Memory B cell (primary cell): ENCODE data around the gene CRIP1.

Experiments
- ATAC-seq: fragments of 150-1000 bp; cut with Tn5 transposase; 2 replicates; pipeline ENCODE4 v1.10.0; 2021; ENCODE audit warnings: low read depth, mild to moderate bottlenecking, moderate library complexity
- DNase-seq, 2 donors: peaks; one replicate each; pipeline ENCODE4 v3.0.0; 2022; ENCODE audit warnings: low spot score in 2 of 2
- H3K27ac Mint-ChIP-seq: one replicate; pipeline ENCODE4 v1.8.0; 2022; ENCODE audit warnings: mild to moderate bottlenecking, moderate library complexity, mixed read lengths
- H3K27me3 Mint-ChIP-seq: one replicate; pipeline ENCODE4 v1.8.0; 2022; ENCODE audit warnings: mixed read lengths
- H3K36me3 Mint-ChIP-seq: one replicate; pipeline ENCODE4 v1.8.0; 2022; ENCODE audit warnings: mild to moderate bottlenecking, mixed read lengths
- H3K4me1 Mint-ChIP-seq: one replicate; pipeline ENCODE4 v1.8.0; 2022; ENCODE audit warnings: mixed read lengths
- H3K4me3 Mint-ChIP-seq: one replicate; pipeline ENCODE4 v1.8.0; 2022; ENCODE audit warnings: mild to moderate bottlenecking, moderate library complexity, mixed read lengths
- H3K9me3 Mint-ChIP-seq: one replicate; pipeline ENCODE4 v1.8.0; 2022; ENCODE audit warnings: mixed read lengths

Gene CRIP1

GRCh38 chr14:105495101-105495989 lies 8.7 kb downstream of the CRIP1 start:
- H3K27ac Mint-ChIP-seq, result no peak overlapping the region
- H3K4me1 Mint-ChIP-seq, result peaks cover 4% of the 10 kb centered on the region
- no peaks in the 10 kb centered on the region for H3K27me3 Mint-ChIP-seq
- no peaks in the 10 kb centered on the region for H3K36me3 Mint-ChIP-seq
- DNase-seq (peak in 1 of 2 donors; percentile 22), ATAC-seq (no peak)
- no peak overlapping the region for H3K4me3 Mint-ChIP-seq
- H3K9me3 Mint-ChIP-seq, result no peaks in the 10 kb centered on the region

DNA sequence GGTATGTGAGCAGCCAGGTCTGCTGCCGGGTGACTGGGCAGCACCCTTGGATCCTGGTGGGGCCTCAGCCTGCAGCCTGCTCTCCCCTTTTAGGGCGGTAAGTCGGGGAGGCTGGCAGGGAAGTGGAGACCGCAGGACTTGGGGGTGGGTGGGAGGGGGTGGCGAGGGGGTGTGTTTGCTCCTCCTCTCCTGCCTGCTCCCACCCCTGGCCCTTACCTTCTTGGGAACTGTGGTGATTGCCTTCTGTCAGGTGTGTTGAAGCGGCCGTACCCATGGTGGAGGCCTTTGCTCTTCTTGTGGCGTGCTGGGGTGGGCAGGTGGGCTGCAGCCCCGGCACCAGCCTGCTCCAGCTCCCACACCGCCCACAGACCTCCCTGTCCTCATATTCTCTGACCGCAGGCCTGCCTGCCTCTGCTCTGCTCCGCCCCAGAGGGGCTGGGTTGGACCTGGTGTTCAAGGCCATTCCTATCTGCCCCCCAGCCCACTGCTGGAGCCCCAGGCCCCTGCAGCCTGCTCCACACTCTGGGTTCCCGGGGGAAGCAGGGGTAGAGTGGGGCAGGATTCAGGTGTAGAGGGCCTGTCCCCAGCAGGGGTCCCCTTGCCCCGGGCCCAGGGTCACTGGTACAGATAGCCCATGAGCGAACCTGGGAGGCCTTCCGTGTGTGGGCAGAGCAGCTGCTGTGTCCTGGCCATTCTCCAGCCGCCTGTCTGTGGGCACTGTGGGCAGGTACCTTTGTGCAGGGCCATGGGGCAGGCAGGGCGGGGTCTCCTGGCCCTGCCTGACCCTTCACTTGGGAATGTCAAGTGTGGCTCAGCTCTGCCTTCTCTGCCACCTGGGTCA lies 9.5 kb downstream of the CRIP1 start:
- Mint-ChIP-seq H3K4me1 (peaks cover 4% of the 10 kb centered on the region), H3K27me3 (no peaks in the 10 kb centered on the region), H3K36me3 (no peaks in the 10 kb centered on the region), H3K9me3 (no peaks in the 10 kb centered on the region), H3K27ac (no peak overlapping the region), H3K4me3 (no peak overlapping the region)
- no peak for ATAC-seq
- DNase-seq, result peak in 1 of 2 donors; percentile 24

GRCh38 chr14:105496831-105497591 lies 10.3 kb downstream of the CRIP1 start:
- no peak overlapping the region for H3K4me3 Mint-ChIP-seq
- H3K4me1 Mint-ChIP-seq, result no peaks in the 10 kb centered on the region
- H3K27ac Mint-ChIP-seq, result no peak overlapping the region
- DNase-seq (peak in 1 of 2 donors; percentile 20), ATAC-seq (no peak)
- no peaks in the 10 kb centered on the region for H3K27me3 Mint-ChIP-seq
- no peaks in the 10 kb centered on the region for H3K9me3 Mint-ChIP-seq
- H3K36me3 Mint-ChIP-seq, result no peaks in the 10 kb centered on the region

GRCh38 chr14:105497671-105498429 lies 11.2 kb downstream of the CRIP1 start:
- ATAC-seq (no peak), DNase-seq (no peak)
- no peaks in the 10 kb centered on the region for H3K9me3 Mint-ChIP-seq
- peaks cover 4% of the 10 kb centered on the region for H3K27me3 Mint-ChIP-seq
- H3K4me1 Mint-ChIP-seq, result no peaks in the 10 kb centered on the region
- no peak overlapping the region for H3K4me3 Mint-ChIP-seq
- H3K36me3 Mint-ChIP-seq, result no peaks in the 10 kb centered on the region
- peak overlapping the region; percentile 79 for H3K27ac Mint-ChIP-seq

DNA sequence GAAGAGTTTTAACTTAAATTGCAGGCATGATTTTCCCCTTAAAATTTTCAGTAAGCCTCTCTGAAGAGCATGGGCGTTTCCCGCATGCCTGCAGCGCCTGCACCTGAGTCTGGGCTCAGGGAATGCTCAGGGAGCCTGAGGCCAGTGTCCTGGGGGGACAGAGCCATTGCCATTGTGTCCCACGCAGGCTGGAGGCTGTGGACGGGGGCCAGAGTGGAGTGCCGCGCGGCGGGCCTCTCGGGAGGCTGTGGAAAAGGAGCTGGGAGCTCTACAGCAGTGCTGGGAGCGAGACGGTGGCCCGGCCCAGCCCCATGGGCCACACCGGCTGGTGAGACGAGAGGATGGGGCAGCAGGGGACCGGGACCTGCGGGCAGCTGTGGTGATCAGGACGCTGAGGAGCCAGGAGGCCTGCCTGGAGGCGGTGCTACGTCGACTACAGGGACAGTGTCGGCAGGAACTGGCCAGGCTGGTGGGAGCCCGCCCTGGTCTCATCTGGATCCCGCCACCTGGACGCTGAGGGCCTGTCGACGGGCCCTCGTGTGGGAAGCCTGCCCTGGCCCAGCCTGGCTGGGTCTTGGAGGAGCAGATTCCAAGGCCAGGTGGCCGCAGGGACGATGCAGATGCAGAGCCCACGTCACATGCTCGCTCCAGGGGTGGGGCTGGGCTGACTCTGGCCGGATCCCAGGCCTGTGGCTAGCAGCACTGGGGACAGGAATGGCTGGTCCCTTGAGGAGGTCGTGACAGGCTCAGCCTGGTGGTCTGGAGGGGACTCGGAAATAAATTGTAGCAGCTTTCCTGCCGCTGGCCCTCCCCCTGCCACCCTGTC lies 12.0 kb downstream of the CRIP1 start:
- Mint-ChIP-seq H3K27ac (peak overlapping the region; percentile 79), H3K4me3 (no peak overlapping the region), H3K36me3 (no peaks in the 10 kb centered on the region), H3K4me1 (no peaks in the 10 kb centered on the region), H3K27me3 (peaks cover 5% of the 10 kb centered on the region), H3K9me3 (no peaks in the 10 kb centered on the region)
- ATAC-seq (no peak), DNase-seq (no peak)

DNA sequence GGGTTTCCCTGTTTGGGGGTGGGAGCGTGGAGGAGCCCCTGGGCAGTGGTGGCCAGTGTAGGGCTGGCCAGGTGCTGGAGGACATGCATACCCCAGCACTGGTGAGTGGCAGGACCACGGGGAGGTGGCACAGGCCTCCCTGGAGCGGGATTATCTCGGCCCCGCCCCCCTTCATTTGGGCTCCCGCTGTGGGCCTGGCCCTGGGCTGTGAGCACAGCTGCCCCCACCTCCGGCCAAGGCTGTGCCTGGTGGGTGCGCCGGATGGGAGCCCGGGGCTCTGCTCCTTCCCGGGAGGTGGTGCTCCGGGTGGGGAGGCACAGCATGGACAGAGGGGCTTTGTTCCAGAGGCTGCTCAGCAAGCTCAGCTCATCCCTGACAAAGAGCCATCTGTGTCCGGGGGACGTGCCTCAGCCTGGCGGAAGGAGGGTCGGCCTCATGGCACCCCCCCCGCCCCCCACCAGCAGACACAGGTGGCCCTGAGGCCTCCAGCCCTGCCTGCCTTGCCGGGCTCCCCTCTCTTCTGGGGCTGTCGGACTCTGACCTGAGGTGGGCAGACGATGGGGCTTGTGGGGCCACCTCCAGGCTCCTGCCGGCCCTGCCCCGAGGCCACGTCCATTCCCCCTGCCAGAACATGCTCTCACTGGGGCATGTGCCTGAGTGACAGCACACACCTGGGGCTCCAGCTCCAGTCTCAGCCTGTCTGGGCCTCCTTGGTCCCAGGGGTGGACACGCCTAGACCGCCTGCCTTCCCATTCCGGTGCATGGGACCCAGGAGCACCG lies 12.8 kb downstream of the CRIP1 start:
- no peaks in the 10 kb centered on the region for H3K4me1 Mint-ChIP-seq
- no peaks in the 10 kb centered on the region for H3K36me3 Mint-ChIP-seq
- H3K4me3 Mint-ChIP-seq, result no peak overlapping the region
- no peaks in the 10 kb centered on the region for H3K9me3 Mint-ChIP-seq
- DNase-seq (no peak), ATAC-seq (peak; percentile 4)
- peak overlapping the region; percentile 79 for H3K27ac Mint-ChIP-seq
- peaks cover 5% of the 10 kb centered on the region for H3K27me3 Mint-ChIP-seq

DNA sequence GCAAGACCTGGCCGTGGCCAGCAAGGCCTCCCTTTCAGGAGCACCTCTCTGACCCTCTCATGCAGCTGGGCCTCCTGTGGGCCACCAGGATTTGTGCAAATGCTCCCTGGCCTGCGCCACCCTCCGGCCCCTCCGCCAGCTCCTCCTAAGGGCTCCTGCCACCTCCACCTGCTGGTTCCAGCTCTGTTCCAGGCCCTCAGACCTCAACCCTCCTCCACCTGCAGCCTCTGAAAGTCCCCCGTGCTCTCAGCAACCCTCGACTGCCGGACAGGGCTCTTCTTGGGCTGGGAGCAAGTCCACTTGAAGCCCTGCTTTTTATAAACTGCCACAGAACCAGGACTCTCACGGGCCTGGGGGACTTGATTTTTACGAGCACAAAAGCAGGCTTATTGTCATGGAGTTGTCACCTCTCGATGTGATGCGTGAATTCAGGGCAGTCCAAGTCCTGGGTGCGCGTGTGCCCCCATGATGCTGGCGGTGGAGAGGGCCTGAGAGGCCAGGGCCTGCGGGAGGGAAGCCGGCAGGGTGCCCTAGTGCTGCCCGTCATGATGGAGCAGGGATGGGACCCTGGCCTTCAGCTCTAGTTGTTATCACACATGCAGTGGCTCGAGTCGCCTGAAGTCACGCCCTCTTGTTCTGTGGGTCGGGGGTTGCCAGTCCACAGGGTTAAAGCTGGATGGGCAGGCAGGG lies 13.5 kb downstream of the CRIP1 start:
- no peaks in the 10 kb centered on the region for H3K4me1 Mint-ChIP-seq
- DNase-seq (no peak), ATAC-seq (no peak)
- no peak overlapping the region for H3K4me3 Mint-ChIP-seq
- peak overlapping the region; percentile 46 for H3K27ac Mint-ChIP-seq
- no peaks in the 10 kb centered on the region for H3K9me3 Mint-ChIP-seq
- H3K27me3 Mint-ChIP-seq, result peaks cover 5% of the 10 kb centered on the region
- H3K36me3 Mint-ChIP-seq, result no peaks in the 10 kb centered on the region

DNA sequence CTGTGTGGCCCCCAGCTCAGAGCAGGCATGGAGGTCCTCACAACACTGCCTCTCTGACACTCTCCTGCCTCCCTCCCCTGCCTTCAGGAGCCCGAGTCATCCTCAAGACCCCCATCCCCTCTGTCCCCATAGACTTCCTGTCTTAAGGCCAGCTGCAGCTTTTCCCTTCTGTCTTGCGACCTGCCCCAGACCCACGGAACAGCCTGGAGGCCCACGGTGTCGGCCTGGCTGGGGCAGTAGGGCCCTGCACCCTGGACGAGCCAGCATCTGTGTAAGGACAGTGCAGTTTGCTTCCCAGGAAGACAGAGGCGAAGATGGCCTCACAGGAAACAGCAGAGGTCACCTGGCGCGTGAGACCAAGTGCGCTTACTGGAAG lies 14.0 kb downstream of the CRIP1 start:
- ATAC-seq (no peak), DNase-seq (no peak)
- H3K4me3 Mint-ChIP-seq, result no peak overlapping the region
- H3K27me3 Mint-ChIP-seq, result peaks cover 5% of the 10 kb centered on the region
- peak overlapping the region; percentile 46 for H3K27ac Mint-ChIP-seq
- no peaks in the 10 kb centered on the region for H3K4me1 Mint-ChIP-seq
- no peaks in the 10 kb centered on the region for H3K36me3 Mint-ChIP-seq
- no peaks in the 10 kb centered on the region for H3K9me3 Mint-ChIP-seq

DNA sequence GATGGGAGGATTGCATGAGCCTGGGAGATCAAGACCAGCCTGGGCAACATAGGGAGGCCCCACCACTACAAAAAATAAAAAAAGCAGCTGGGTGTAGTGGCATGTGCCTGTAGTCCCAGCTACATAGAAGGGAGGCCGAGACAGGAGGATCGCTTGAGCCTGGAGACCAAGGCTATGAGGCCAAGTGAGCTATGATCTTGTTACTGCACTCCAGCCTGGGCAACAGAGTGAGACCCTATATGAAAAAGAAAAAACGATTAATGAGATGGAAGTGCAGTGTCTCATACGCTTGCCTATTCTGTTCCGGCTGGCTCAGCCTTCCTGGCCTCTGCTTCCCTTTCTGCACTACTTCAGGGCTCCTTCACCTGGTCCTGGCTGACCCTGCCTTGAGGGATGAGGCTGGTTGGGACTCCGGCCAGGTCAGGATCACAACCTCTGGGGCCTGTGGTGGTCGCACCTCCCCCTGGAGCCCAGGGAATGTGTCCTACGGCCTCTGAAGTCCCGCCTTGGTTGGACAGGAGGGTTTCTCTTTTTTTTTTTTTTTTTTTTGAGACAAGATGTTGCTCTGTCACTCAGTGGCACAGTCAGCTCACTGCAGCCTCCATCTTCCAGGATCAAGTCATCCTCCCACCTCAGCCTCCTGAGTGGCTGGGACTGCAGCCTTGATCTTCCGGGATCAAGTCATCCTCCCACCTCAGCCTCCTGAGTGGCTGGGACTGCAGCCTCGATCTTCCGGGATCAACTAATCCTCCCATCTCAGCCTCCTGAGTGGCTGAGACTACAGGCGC lies 15.0 kb downstream of the CRIP1 start:
- no peaks in the 10 kb centered on the region for H3K36me3 Mint-ChIP-seq
- peak overlapping the region; percentile 46 for H3K27ac Mint-ChIP-seq
- DNase-seq (no peak), ATAC-seq (no peak)
- H3K4me3 Mint-ChIP-seq, result no peak overlapping the region
- H3K27me3 Mint-ChIP-seq, result peaks cover 5% of the 10 kb centered on the region
- no peaks in the 10 kb centered on the region for H3K4me1 Mint-ChIP-seq
- no peaks in the 10 kb centered on the region for H3K9me3 Mint-ChIP-seq

- DNase-seq, result no peak
- Mint-ChIP-seq H3K27me3 (peaks cover 7% of the 10 kb centered on the region), H3K36me3 (no peaks in the 10 kb centered on the region), H3K9me3 (no peaks in the 10 kb centered on the region), H3K4me3 (peak overlapping the region; percentile 25), H3K27ac (peak overlapping the region; percentile 73), H3K4me1 (no peaks in the 10 kb centered on the region)
- ATAC-seq, result no peak
Observed at GRCh38 chr14:105502446-105503295, 16.0 kb downstream of the CRIP1 start.

DNA sequence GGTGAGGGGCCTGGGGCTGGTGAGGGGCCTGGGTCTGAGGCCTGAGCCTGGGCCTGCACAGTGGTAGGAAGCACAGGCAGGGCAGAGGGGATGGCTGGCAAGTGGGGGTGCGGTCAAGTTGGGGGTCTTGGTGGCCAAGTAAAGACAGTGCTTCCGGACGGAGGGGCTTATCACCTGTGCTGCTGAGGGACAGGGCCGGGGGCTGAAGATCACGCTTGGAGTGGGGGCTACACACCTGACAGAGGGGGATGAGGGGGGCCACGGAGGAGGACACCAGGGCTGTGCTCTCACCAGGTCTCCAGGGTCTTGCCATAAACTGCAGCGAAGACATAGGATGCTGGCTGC lies 16.6 kb downstream of the CRIP1 start:
- ATAC-seq (no peak), DNase-seq (no peak)
- Mint-ChIP-seq H3K9me3 (no peaks in the 10 kb centered on the region), H3K27me3 (peaks cover 10% of the 10 kb centered on the region), H3K36me3 (no peaks in the 10 kb centered on the region), H3K4me3 (no peak overlapping the region), H3K27ac (peak overlapping the region; percentile 73), H3K4me1 (peaks cover 3% of the 10 kb centered on the region)
